Erythroblast (primary cell): ENCODE results near the gene SLC12A2.

Source experiments
- DNase-seq, 2 experiments: peaks; one replicate each; lab custom pipeline; 2025; lab: John Stamatoyannopoulos, UW
- GATA1 ChIP-seq: IDR thresholded peaks from 2 replicates; pipeline ENCODE4 v1.6.1; 2011; ENCODE audit warnings: low read depth, mild to moderate bottlenecking, control low read depth, low read length, moderate library complexity
- POLR2A ChIP-seq: IDR thresholded peaks from 2 replicates; pipeline ENCODE4 v1.6.1; 2011; ENCODE audit warnings: mild to moderate bottlenecking, low read length

The SLC12A2 gene

DNA sequence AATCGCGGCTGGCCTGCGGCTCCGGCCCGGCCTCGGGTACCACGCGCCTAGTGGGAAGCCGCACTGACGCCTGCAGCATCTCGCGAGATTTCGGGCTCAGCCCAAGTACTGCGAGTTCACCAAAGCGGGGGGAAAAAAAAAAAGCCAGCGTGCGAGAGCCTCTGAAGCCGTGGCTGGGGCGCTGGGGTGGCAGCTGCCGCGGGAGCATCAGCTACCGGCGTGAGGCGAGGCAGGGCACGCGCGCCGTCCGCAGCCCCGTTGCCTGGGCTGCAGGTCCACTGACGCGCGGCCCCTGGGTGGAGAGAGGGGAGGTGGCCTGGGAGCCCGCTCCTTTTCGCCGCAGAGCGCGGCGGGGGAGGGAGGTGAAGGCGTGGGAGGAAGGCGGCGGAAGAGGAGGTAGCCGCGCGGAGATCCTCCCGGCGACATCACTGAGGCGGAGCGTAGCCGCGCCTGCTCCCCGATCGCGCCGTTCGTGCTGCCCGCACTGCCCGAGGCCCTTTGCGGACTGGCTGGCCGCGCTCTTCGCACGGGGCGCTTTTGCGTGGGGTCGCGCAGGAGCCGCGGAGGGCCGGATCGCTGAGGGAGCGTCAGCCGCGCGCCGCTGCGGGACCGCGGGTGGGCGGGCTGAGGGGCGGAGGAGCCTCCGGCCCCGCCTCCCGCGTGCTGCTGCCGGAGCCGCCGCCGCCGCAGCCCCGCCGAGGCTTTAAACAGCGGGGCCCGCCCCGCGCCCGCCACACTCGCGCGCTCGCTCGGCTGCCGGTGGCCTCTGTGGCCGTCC, at the start of gene SLC12A2:
Gene SLC12A2, plus strand, starts transcription at position 734 of the 778 bp plus-strand sequence. CDS start 189 bp downstream, outside the sequence.
- peak; percentile 89 to 92 for DNase-seq
- TF ChIP-seq GATA1 (no peak), POLR2A (peak; percentile 55)

DNA sequence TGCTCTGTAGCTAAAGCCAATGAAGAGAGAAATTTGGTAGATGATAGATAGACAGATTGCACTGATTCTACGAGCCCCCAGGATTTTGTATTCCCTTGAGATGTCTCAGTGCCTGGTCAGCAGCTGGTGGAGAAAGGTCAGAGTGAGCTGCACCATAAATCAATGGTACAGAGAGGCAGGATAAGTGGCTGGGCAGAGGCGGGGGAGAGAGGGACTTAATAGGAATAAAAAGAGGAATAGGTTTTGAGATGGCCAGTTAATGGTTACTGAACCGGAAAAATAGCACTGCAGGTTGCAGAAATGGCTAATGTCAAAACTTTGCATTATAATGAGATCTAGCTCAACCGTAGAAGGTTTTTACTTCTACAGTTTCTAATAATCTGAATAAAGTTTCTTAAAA, 47.9 kb upstream of the SLC12A2 start:
- TF ChIP-seq GATA1: no peak
- no peak for TF ChIP-seq POLR2A
- DNase-seq: no peak

DNA sequence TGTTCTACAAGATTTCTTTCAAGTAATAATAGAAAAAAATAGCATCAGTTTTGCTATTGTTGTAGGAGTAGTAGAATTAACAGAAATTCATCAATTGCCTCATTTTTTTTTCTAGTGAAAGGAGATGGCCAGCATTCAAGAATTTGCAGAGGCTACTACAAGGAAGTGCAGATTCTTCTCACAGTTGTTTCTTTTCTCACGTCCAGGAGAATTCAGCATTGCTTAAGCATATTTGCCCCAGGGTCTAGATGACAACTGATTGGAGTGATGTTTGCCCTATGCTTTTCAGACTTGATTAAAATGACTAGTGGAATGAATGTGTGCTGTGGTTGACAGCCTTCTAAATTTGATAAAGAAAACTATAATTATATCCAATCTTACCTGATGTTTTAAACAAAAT, 46.6 kb upstream of the SLC12A2 start:
- DNase-seq: no peak
- no peak for TF ChIP-seq GATA1
- no peak for TF ChIP-seq POLR2A

DNA sequence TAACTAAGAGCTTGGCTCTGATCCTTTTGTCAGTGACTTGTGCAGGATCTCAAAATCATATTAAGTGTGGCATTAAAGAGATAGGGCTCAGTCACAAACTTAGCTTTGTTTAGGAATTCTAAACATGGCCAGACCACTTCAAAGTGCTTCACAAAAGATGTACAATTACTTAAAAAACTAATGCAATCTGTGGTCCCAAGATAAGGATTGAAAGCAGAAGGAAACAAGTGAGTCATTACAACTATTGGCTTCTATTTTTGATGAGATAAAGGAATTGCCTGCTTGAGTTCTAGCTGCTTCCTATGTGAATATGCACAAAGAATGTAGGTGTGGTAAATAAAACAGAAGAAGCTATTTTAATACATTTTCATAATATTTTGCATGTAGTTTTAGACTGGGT, 44.9 kb upstream of the SLC12A2 start:
- TF ChIP-seq GATA1 (no peak), POLR2A (no peak)
- peak; percentile 33 to 60 for DNase-seq

DNA sequence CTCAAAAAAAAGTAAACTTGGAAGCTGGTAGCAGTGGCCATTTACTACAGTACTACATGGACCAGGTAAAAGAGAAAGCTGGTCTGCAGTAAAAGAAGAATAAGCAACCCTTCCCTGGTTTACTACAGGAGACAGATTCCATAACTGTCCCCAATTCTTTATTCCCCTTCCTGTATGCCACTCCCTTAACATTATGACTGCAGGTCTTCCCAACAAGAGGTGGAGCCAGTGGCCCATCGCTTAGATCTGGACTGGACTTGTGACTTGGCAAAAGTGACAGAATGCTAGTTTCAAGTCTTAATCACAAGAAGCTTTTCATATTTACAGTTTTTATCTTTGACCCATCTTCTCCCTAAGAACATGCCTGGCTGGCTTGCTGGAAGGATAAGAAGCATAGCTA, 42.6 kb upstream of the SLC12A2 start:
- no peak for TF ChIP-seq POLR2A
- TF ChIP-seq GATA1: no peak
- peak in 1 of 2 experiments; percentile 1 for DNase-seq

DNA sequence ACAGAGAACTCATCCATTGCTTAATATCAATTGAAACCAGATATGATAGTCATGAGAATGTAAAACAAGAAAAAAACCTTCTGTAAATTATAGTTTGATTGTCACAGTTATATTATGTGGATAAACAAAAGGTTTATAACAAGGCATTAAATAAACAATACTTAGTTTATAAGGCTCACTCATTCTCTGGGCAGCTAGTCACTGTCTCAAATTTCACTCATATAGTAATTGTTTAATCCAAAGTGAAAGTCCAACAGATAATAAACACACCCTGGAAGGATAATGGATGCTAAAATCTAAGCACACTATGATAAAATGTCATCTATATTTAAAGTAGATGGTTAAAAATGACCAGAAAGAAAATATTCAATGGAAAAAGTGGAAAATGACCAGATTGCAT, 30.8 kb upstream of the SLC12A2 start:
- TF ChIP-seq POLR2A: no peak
- TF ChIP-seq GATA1: no peak
- no peak for DNase-seq

DNA sequence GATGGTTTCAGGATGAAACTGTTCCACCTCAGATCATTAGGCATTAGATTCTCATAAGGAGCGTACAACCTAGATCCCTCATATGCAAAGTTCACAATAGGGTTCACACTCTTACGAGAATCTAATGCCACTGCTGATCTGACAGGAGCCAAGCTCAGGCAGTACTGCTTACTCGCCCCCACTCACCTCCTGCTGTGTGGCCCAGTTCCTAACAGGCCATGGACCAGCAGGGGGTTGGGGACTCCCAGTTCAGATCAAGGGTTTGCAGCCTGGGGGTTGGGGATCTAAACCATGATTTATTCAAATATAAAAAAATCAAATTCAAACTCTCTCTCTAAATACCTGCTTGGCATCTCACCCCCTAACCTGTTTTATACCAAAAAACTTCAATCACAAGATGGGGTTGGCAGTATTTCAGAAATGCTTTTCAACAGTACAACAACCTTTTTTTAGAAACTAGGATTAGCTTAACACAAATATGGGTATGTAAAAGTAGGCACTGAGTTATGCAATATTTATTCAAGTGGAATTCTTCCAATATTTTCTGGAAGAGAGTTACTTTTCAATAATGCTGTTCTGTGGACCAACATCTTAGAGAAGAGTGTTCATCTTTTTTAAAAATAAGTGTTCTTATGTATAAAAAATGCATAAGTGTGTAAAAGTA, 30.1 kb upstream of the SLC12A2 start:
- no peak for TF ChIP-seq GATA1
- no peak for DNase-seq

DNA sequence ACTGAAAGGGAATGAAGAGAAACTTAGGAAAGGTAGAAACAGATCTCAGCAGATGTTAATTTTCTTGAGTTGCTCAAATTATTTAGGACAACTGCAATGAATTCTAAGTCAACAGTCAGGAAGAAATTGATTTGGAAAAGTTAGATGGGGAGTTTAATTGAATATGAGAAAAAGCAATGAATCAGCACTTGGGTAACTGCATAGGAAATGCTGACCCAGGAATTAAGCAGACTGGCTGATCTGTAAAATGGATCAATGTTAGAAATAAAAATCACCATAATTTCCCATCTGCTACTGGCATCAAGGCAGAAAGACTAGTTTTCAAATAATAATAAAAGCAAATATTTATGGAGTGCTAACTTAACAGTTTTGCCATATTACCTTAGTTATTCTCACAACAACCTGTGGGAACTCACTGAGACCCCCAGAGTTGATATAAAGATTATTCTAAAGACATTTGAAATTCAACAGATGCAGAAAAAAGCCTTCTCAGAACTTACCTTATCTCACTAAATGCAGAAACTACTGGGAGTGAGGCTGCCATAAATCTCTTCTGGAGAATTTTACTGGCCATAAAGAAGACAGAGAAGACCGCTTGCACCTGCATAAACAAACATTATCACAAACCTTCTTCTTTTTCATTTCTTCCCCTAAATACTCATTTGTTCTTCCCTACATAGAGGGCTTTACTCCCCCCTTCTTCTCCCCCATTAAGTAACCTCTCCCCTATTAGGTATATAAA, 22.8 kb upstream of the SLC12A2 start:
- no peak for DNase-seq
- no peak for TF ChIP-seq GATA1
- TF ChIP-seq POLR2A: no peak

DNA sequence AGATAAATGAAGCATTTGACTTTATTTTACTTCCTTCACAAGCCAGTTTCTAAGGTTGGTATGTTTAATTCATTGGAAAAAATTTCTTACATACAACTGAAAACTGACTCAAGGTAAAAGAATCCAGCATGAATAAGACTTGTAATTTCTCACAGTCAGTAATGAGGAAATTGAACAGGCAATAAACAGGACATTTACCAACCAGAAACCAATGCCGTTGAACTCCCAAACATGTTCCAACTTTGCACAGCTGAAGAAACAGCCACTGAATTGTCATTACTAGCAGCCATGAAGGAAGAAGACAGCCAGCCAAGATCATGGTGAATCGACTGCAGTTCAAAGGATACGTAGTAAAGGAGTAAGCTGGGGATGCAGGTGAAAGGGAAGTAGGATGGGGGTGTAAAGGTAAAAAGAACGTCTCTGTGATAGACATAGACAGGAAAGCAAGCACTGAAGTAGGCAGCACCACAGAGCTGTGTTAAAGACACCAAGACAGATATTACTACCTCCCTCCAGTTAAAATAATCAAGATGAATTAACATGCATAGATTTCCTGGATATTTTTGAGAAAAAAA, 21.3 kb upstream of the SLC12A2 start:
- no peak for DNase-seq

DNA sequence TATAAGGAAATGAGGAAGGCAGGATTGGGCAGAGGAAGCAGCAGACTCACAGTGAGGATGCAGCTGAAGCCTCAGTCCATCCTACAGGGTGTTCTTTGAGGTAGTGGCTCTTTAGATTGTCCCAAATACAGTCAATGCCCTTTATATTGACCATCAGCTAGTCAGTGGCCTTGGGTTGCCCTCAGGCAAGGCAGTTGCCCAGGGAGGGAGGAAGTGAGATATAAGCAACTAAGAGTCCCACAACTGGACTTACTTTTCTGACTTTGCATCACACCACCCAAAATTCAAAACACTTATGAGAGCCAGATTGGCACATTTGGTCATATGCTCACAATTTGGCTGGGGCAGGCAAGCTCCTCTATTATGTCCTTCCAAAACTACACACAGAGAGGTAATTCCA, 9.4 kb upstream of the SLC12A2 start:
- TF ChIP-seq GATA1 (no peak), POLR2A (no peak)
- DNase-seq: no peak

More for the DNA sequence above, 21.3 kb upstream of the SLC12A2 start:
- TF ChIP-seq POLR2A (no peak), GATA1 (no peak)

DNA sequence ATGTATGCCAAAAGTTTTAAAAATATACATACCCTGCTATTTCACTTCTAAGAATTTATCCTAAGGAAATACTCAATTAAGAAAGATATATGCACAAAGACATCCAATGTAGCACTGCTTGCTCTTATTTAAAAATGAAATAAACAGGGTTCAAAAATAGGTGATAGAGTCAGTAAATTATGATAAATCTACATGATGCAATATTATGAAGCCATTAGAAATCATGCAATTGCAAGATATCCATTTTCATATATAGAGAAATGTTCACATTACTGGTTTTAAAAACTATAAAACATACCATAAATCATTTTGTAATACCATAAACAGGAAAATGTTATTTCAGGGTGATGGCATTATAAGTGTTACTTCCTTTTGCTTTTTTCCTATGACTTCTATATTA, 8.6 kb upstream of the SLC12A2 start:
- TF ChIP-seq POLR2A: no peak
- no peak for TF ChIP-seq GATA1

DNA sequence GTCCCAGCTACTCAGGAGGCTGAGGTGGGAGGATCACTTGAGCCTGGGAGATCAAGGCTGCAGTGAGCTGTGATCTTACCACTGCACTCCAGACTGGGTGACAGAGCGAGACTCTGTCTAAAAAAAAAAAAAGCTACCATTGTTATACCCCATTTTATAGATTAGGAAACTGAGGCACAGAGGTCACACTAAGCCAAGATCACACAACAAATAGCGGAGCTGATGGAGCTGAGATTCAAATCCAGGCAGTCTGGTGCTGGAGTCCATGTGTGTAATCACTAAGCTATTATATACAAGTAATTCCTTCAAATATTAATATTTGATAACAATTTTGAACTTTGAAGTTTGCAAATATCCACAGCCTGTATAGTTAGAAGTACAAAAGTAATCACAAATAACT, 6.0 kb upstream of the SLC12A2 start:
- DNase-seq: no peak
- TF ChIP-seq POLR2A (no peak), GATA1 (no peak)

More for the DNA sequence above, 8.6 kb upstream of the SLC12A2 start:
- peak in 1 of 2 experiments; percentile 10 for DNase-seq

DNA sequence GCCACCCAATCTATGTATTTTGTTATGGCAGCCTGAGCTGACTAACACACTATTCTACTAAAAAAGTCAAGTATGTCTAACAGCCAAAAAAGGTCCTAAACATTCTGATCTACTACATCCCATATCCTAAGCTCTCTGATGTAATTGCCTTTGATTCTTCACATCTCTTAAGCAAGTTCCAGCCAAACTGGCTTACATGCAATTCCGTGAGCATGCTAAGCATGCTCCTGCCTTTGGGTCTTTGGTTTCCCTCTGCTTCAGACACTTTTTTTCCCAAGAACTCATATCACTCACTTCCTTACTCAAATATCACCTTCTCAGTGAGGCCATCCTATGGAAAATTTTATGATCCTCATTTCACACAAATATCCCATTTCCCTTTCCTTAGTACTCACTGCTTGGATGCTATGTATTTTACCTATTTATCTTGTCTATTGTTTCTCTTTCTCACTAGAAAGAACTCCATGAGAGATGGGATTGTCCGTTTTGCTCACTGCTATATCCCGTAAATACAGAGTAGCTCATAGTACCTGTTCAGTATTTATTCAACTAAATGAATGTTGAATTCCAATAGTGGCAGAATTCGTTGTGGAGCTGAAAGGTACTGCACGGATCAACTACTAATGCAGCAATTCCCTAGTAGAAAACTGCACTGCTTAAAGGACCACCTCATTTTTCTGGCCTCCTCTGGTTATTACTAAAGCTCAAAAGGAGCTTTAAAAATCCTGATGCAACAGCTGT, 2.3 kb upstream of the SLC12A2 start:
- no peak for DNase-seq
- no peak for TF ChIP-seq POLR2A
- no peak for TF ChIP-seq GATA1
